ENCODE data around the gene ACADS. TPM values are rescaled to one million over a fixed set of nuclear protein-coding genes. Genes with fewer than 3 reads are reported as not detected.

The ACADS gene
- total RNA-seq, 4 donors from 2014 or later, result 57.4 to 147 (median 97.9) TPM

GRCh38 chr12:120686151-120686689, 39.4 kb upstream of the ACADS start:
- DNase-seq (ENCODE audit: low spot score), result peak; percentile 92
- peak; percentile 94 for ATAC-seq (ENCODE audit: low FRiP score)
- TF ChIP-seq CTCF (IDR thresholded peaks at IDR 0.05), result no peak

- DNase-seq (ENCODE audit: low spot score) (peak; percentile 97), ATAC-seq (ENCODE audit: low FRiP score) (peak; percentile 89)
- TF ChIP-seq CTCF (IDR thresholded peaks at IDR 0.05), result no peak
Measured at GRCh38 chr12:120686690-120687577, 38.7 kb upstream of the ACADS start, which contains the start of gene MLEC. TSS of gene MLEC (plus strand) at chr12:120687149. CDS start at chr12:120687297, 148 bp downstream.

- TF ChIP-seq CTCF (IDR thresholded peaks at IDR 0.05), result no peak
- ATAC-seq (ENCODE audit: low FRiP score) (no peak), DNase-seq (ENCODE audit: low spot score) (no peak)
Measured at GRCh38 chr12:120687578-120688289, 37.9 kb upstream of the ACADS start.

- TF ChIP-seq CTCF (IDR thresholded peaks at IDR 0.05), result no peak
- DNase-seq (ENCODE audit: low spot score) (no peak), ATAC-seq (ENCODE audit: low FRiP score) (no peak)
Measured at GRCh38 chr12:120688527-120689071, 37.0 kb upstream of the ACADS start.

- no peak for TF ChIP-seq CTCF (IDR thresholded peaks at IDR 0.05)
- no peak for ATAC-seq (ENCODE audit: low FRiP score)
- DNase-seq (ENCODE audit: low spot score), result no peak
Measured at GRCh38 chr12:120689397-120690082, 36.1 kb upstream of the ACADS start.

- TF ChIP-seq CTCF (IDR thresholded peaks at IDR 0.05), result no peak
- no peak for ATAC-seq (ENCODE audit: low FRiP score)
- DNase-seq (ENCODE audit: low spot score), result no peak
Measured at GRCh38 chr12:120690083-120690450, 35.6 kb upstream of the ACADS start.
